ENCODE data around the gene COL28A1. TPM values are rescaled to one million over a fixed set of nuclear protein-coding genes. Genes with fewer than 3 reads are reported as not detected.
A peak's percentile ranks its signal among the peaks of the same experiment; 100 is the strongest.
"Not testable (repeated sequence)": the region's sequence is repeated elsewhere in the genome, so short reads cannot be mapped to it uniquely, and the experiment has no call there.

The COL28A1 gene
- total RNA-seq, 1 donor = 0.36 TPM

DNA sequence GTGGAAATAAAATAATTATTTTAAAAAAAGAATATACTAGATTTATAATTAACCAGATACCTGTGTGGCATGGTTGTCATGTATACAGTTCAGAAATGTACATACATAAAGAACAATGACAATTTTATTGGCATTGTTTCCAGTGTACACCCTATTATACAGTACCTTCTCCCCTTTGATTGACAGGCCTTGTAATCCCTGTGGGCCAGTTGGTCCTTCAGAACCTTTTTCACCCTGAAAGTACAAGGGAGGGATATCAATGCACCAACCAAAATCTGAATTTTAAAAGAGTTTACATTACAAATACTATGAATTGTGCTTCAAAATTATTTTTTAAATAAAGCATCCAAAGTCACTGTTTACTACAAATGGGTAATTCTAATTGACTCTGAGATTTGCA lies 61.2 kb downstream of the COL28A1 start:
- TF ChIP-seq, protein P1, sequence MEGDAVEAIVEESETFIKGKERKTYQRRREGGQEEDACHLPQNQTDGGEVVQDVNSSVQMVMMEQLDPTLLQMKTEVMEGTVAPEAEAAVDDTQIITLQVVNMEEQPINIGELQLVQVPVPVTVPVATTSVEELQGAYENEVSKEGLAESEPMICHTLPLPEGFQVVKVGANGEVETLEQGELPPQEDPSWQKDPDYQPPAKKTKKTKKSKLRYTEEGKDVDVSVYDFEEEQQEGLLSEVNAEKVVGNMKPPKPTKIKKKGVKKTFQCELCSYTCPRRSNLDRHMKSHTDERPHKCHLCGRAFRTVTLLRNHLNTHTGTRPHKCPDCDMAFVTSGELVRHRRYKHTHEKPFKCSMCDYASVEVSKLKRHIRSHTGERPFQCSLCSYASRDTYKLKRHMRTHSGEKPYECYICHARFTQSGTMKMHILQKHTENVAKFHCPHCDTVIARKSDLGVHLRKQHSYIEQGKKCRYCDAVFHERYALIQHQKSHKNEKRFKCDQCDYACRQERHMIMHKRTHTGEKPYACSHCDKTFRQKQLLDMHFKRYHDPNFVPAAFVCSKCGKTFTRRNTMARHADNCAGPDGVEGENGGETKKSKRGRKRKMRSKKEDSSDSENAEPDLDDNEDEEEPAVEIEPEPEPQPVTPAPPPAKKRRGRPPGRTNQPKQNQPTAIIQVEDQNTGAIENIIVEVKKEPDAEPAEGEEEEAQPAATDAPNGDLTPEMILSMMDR (IDR thresholded peaks at IDR 0.05; ENCODE audit: extremely low read depth, low read depth, low read length) = no peak
- no peak overlapping the region for H2AFZ ChIP-seq (ENCODE audit: low read length)
- no peaks in the 10 kb centered on the region for H3K27me3 ChIP-seq (ENCODE audit: insufficient read depth, low read length)
- no peak overlapping the region for H3K4me2 ChIP-seq (ENCODE audit: insufficient read depth, low read length)
- H3K9me3 ChIP-seq (ENCODE audit: low read depth, low read length) = no peaks in the 10 kb centered on the region
- no peaks in the 10 kb centered on the region for H3K79me2 ChIP-seq (ENCODE audit: insufficient read depth, low read length)
- H3K36me3 ChIP-seq (ENCODE audit: insufficient read depth, low read length) = no peaks in the 10 kb centered on the region
- no peak overlapping the region for H3K4me3 ChIP-seq (ENCODE audit: insufficient read depth, low read length)
- no peaks in the 10 kb centered on the region for H4K20me1 ChIP-seq (ENCODE audit: insufficient read depth, low read length)
- peaks cover 3% of the 10 kb centered on the region for H3K4me1 ChIP-seq (ENCODE audit: insufficient read depth, low read length)
- no peak for DNase-seq (ENCODE audit: insufficient read length, low spot score, missing footprints)
- no peak overlapping the region for H3K27ac ChIP-seq (ENCODE audit: low read depth, low read length)

DNA sequence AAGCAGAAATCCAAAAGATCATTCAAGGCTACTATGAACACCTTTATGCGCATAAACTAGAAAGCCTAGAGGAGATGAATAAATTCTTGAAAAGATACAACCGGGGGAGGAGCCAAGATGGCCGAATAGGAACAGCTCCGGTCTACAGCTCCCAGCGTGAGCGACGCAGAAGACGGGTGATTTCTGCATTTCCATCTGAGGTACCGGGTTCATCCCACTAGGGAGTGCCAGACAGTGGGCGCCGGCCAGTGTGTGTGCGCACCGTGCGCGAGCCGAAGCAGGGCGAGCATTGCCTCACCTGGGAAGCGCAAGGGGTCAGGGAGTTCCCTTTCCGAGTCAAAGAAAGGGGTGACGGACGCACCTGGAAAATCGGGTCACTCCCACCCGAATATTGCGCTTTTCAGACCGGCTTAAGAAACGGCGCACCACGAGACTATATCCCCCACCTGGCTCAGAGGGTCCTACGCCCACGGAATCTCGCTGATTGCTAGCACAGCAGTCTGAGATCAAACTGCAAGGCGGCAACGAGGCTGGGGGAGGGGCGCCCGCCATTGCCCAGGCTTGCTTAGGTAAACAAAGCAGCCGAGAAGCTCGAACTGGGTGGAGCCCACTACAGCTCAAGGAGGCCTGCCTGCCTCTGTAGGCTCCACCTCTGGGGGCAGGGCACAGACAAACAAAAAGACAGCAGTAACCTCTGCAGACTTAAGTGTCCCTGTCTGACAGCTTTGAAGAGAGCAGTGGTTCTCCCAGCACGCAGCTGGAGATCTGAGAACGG lies 70.5 kb downstream of the COL28A1 start:
- not testable (repeated sequence) for H2AFZ ChIP-seq (ENCODE audit: low read length); H3K27ac ChIP-seq (ENCODE audit: low read depth, low read length); DNase-seq (ENCODE audit: insufficient read length, low spot score, missing footprints); H3K4me3 ChIP-seq (ENCODE audit: insufficient read depth, low read length); H3K36me3 ChIP-seq (ENCODE audit: insufficient read depth, low read length); H3K79me2 ChIP-seq (ENCODE audit: insufficient read depth, low read length); H3K4me1 ChIP-seq (ENCODE audit: insufficient read depth, low read length); H3K4me2 ChIP-seq (ENCODE audit: insufficient read depth, low read length); H3K27me3 ChIP-seq (ENCODE audit: insufficient read depth, low read length); H4K20me1 ChIP-seq (ENCODE audit: insufficient read depth, low read length); H3K9me3 ChIP-seq (ENCODE audit: low read depth, low read length)

DNA sequence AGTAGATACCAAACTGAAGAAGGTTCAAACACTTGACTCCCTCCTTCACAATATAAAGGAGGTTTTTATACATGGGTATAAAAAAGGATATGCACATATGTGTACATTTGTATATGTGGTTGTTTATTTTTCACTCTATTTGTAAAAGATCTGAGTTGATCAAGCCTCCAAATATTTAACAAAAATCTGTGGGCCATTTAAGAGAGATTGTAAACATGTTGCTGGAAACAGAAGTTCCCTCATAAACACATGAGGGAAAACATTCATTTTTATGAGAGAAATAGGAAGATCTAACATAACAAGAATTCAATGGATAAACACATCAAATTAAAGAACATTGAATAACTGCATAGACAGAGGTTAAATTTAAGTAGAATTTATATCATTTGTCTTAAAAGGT lies 81.7 kb downstream of the COL28A1 start:
- TF ChIP-seq, protein P1 (IDR thresholded peaks at IDR 0.05; ENCODE audit: extremely low read depth, low read depth, low read length) = no peak
- Histone ChIP-seq H3K4me3 (ENCODE audit: insufficient read depth, low read length) (no peak overlapping the region), H3K4me2 (ENCODE audit: insufficient read depth, low read length) (no peak overlapping the region), H3K79me2 (ENCODE audit: insufficient read depth, low read length) (no peaks in the 10 kb centered on the region), H3K9me3 (ENCODE audit: low read depth, low read length) (no peaks in the 10 kb centered on the region), H3K4me1 (ENCODE audit: insufficient read depth, low read length) (no peaks in the 10 kb centered on the region), H2AFZ (ENCODE audit: low read length) (no peak overlapping the region), H4K20me1 (ENCODE audit: insufficient read depth, low read length) (no peaks in the 10 kb centered on the region), H3K27me3 (ENCODE audit: insufficient read depth, low read length) (no peaks in the 10 kb centered on the region), H3K36me3 (ENCODE audit: insufficient read depth, low read length) (no peaks in the 10 kb centered on the region), H3K27ac (ENCODE audit: low read depth, low read length) (no peak overlapping the region)
- peak; percentile 52 for DNase-seq (ENCODE audit: insufficient read length, low spot score, missing footprints)

DNA sequence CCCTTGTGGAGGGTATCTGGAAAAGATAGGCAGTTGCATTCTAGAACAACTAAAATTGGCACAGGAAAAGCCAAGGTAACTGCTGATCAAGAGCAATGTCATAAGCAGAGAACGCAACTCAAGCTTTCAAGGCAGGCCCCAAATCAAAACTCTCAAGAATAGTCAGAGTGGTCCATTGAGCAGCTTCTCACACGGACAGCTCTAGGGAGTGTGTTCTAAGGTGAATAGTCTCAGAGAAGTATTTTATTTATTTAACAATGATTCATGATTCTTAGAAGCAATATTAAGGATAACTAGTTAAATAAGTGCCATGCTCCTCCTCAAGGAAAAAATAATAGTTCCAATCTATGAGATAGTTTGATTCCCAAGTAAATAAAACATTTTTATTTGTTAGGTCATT lies 83.0 kb downstream of the COL28A1 start:
- Histone ChIP-seq H4K20me1 (ENCODE audit: insufficient read depth, low read length) (no peaks in the 10 kb centered on the region), H3K4me2 (ENCODE audit: insufficient read depth, low read length) (no peak overlapping the region), H3K4me1 (ENCODE audit: insufficient read depth, low read length) (no peaks in the 10 kb centered on the region), H2AFZ (ENCODE audit: low read length) (no peak overlapping the region), H3K4me3 (ENCODE audit: insufficient read depth, low read length) (no peak overlapping the region), H3K79me2 (ENCODE audit: insufficient read depth, low read length) (no peaks in the 10 kb centered on the region), H3K27me3 (ENCODE audit: insufficient read depth, low read length) (no peaks in the 10 kb centered on the region), H3K27ac (ENCODE audit: low read depth, low read length) (no peak overlapping the region), H3K9me3 (ENCODE audit: low read depth, low read length) (no peaks in the 10 kb centered on the region), H3K36me3 (ENCODE audit: insufficient read depth, low read length) (no peaks in the 10 kb centered on the region)
- DNase-seq (ENCODE audit: insufficient read length, low spot score, missing footprints) = no peak
- TF ChIP-seq, protein P1 (IDR thresholded peaks at IDR 0.05; ENCODE audit: extremely low read depth, low read depth, low read length) = no peak
